DND-41 (cell line): Measurements from ENCODE around the gene LCE2C.

ENCODE experiments used
- EZH2 ChIP-seq: IDR thresholded peaks from 3 replicates; pipeline ENCODE4 v1.6.1; 2012; ENCODE audit warnings: borderline replicate concordance, low read depth, mild to moderate bottlenecking, moderate library complexity, low read length, inconsistent platforms; ENCODE audit not compliant: severe bottlenecking
- TF ChIP-seq, protein P1 (sequence below): IDR thresholded peaks from 2 replicates; pipeline ENCODE4 v1.5.1; 2012; ENCODE audit warnings: borderline replicate concordance, low read length, moderate library complexity, mild to moderate bottlenecking; ENCODE audit not compliant: poor library complexity, severe bottlenecking; ENCODE audit errors: extremely low read depth

DNA sequence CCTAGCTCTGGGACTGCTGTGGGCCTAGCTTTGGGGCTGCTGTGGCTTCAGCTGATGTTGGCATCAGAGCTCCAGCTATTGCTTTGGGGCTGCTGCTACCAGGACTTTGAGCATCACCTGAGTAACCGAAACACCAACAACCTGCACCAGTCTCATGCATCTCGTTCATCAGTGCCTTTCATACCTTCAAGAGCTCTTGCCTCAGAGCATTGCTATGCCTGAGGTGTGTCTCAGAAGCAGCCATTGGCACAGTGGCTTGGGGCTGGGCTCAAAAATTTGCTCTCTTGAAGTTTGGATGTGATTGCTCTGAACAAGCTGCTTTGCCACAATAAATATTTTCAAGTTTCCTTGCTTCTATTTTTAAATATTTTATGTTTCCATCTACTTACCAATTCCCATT, 18.6 kb upstream of the LCE2C start:
- TF ChIP-seq, protein P1, sequence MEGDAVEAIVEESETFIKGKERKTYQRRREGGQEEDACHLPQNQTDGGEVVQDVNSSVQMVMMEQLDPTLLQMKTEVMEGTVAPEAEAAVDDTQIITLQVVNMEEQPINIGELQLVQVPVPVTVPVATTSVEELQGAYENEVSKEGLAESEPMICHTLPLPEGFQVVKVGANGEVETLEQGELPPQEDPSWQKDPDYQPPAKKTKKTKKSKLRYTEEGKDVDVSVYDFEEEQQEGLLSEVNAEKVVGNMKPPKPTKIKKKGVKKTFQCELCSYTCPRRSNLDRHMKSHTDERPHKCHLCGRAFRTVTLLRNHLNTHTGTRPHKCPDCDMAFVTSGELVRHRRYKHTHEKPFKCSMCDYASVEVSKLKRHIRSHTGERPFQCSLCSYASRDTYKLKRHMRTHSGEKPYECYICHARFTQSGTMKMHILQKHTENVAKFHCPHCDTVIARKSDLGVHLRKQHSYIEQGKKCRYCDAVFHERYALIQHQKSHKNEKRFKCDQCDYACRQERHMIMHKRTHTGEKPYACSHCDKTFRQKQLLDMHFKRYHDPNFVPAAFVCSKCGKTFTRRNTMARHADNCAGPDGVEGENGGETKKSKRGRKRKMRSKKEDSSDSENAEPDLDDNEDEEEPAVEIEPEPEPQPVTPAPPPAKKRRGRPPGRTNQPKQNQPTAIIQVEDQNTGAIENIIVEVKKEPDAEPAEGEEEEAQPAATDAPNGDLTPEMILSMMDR = no peak
- TF ChIP-seq EZH2 = no peak
